Measurements from ENCODE around the gene FKBP9. TPM values are rescaled to one million over a fixed set of nuclear protein-coding genes. Genes with fewer than 3 reads are reported as not detected.
"Not testable (repeated sequence)": the region's sequence is repeated elsewhere in the genome, so short reads cannot be mapped to it uniquely, and the experiment has no call there.

The FKBP9 gene
- total RNA-seq, 2 donors from 2014 or later = 129 to 163 TPM

- no peak for DNase-seq (ENCODE audit: low spot score)
- intact Hi-C loops (cut with DNase I) = loop anchor here in 1 of 2 donors (10.0 kb wide), 1 partner anchor 49 kb away; the partner anchor contains the start of gene KBTBD2
Measured at GRCh38 chr7:32943252-32944030, 13.8 kb upstream of the FKBP9 start.

GRCh38 chr7:32947420-32947983 is 9.7 kb upstream of the FKBP9 start:
- no peak for DNase-seq (ENCODE audit: low spot score)
- intact Hi-C loops (cut with DNase I) = loop anchor here in 1 of 2 donors (10.0 kb wide), 1 partner anchor 53 kb away; the partner anchor contains the start of gene KBTBD2

DNA sequence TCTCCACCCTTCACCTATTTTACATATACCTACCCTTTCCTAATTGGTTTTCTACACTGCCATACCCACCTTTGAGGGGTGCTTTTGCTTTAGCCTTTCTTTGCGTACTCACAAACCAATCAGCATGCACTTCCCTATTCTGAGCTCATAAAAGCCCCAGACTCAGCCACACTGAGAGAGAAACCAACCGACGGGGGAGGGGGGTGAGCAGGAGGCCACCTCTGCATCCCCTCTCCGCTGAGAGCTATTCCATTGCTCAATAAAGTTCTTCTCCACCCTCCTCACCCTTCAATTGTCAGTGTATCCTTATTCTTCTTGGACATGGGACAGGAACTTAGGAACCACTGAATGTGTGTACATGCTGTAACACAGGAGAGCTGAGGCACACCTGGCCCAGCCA is 9.0 kb upstream of the FKBP9 start:
- intact Hi-C loops (cut with DNase I) = loop anchor here in 1 of 2 donors (10.0 kb wide), 1 partner anchor 53 kb away; the partner anchor contains the start of gene KBTBD2

DNA sequence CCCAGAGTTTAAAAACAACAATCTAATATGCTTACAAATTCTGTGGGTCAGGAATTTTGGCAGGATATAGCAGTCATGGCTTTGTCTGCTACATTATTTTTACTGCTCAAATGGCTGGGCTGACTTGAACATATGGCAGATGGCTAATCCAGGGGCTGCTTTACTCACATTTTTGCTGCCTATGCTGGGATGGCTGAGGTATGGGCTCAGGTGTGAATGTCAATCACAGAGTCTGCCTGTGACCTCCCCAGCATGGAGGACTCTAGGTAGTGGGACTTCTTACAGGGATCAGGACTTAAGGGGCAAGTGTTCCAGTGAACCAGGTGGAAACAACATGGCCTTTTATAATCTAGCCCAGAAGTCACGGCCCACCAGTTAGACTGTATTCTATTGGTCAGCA is 4.4 kb upstream of the FKBP9 start:
- DNase-seq (ENCODE audit: low spot score) = no peak
- intact Hi-C loops (cut with DNase I) = no loop called here

More for the DNA sequence above, 9.0 kb upstream of the FKBP9 start:
- DNase-seq (ENCODE audit: low spot score) = no peak

- peak; percentile 88 for DNase-seq (ENCODE audit: low spot score)
- intact Hi-C loops (cut with DNase I) = no loop called here
Measured at GRCh38 chr7:32958046-32959025, 1.1 kb downstream of the FKBP9 start.

GRCh38 chr7:32963880-32964301 is 6.7 kb downstream of the FKBP9 start:
- DNase-seq (ENCODE audit: low spot score); intact Hi-C loops (cut with DNase I): not testable (repeated sequence)

DNA sequence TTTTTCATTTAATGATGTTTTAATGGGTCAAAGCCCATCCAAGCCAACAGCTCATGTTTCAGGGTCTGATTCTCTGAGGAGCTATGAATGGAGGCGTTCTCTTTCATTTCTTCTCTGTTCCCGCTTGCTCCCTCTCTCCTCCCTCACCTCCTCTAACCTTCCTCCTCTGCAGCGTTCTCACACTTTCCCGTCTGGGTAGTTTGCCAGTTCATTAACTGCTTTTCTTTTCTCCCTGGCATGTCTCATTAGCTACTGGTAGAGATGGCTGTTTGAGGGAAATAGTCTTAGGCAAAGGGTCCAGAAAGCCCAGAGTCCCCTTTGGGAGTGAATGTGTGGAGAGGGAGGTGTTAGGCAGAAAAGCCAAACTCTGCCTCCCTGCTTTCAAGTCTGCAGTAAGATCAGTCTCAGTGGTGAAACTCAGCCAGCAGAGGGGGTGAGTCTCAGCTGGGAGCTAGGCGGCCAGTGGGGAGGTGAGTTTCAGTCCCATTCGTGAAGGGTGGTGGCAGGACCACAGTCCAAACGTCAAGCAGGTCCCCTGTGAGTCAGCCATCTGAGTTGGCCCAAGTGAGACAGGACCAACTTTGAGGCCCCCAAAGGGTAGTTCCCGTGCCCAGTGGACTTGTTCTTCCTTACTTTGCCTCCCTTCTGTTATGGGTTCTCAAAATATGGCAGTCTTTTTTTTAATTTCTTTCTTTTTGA is 7.4 kb downstream of the FKBP9 start:
- intact Hi-C loops (cut with DNase I); DNase-seq (ENCODE audit: low spot score): not testable (repeated sequence)

GRCh38 chr7:32966489-32967267 is 9.4 kb downstream of the FKBP9 start:
- intact Hi-C loops (cut with DNase I); DNase-seq (ENCODE audit: low spot score): not testable (repeated sequence)

- not testable (repeated sequence) for DNase-seq (ENCODE audit: low spot score)
Measured at GRCh38 chr7:32967268-32967582, 10.0 kb downstream of the FKBP9 start.

DNA sequence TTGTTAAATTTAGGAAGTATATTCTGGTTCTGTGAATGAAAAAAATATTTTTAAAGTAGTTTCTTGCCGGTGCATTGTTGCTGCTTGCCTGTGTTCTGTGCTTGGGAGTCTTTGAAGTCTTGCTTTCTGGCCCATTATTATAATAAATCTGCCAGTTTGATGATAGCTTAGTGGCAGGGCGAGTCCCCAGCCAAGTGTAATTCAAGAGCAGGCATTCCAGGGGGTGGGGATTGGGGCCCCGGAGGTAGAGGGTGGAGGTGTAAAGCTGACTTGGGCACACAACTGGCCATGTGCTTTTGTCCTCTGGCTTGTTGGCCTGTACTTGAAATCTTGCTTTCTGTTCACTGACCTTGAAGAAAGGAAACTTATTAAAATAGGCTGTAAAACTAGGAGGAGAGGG is 14.7 kb downstream of the FKBP9 start:
- intact Hi-C loops (cut with DNase I) = not testable (repeated sequence)

More at GRCh38 chr7:32967268-32967582, 10.0 kb downstream of the FKBP9 start:
- intact Hi-C loops (cut with DNase I) = not testable (repeated sequence)

GRCh38 chr7:32977159-32977558 is 19.9 kb downstream of the FKBP9 start:
- intact Hi-C loops (cut with DNase I); DNase-seq (ENCODE audit: low spot score): not testable (repeated sequence)

More for the DNA sequence above, 14.7 kb downstream of the FKBP9 start:
- DNase-seq (ENCODE audit: low spot score) = not testable (repeated sequence)

GRCh38 chr7:32979246-32979645 is 22.0 kb downstream of the FKBP9 start:
- peak; percentile 85 for DNase-seq (ENCODE audit: low spot score)
- intact Hi-C loops (cut with DNase I) = not testable (repeated sequence)

DNA sequence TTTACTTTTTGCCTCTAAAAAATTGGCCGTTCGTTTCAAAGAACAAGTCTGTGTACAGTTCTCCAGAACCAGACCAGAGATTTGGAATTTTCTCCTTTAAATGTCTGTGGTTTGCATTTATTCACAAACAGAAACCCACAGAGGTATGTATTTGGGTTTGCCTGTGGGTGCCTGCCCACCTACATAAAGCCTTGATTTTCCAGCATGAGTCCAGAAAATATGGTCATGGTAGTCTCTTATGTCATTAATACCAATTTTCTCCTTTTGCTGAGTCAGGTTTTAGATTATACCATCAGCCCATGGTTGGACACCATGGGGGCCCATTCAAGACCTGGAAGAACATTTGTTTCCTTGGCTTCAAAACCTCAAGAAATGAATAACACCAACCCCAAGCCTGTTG is 22.7 kb downstream of the FKBP9 start:
- intact Hi-C loops (cut with DNase I); DNase-seq (ENCODE audit: low spot score): not testable (repeated sequence)

- intact Hi-C loops (cut with DNase I); DNase-seq (ENCODE audit: low spot score): not testable (repeated sequence)
Measured at GRCh38 chr7:32988148-32988547, 30.9 kb downstream of the FKBP9 start.

GRCh38 chr7:32991068-32991585 is 33.9 kb downstream of the FKBP9 start:
- intact Hi-C loops (cut with DNase I); DNase-seq (ENCODE audit: low spot score): not testable (repeated sequence)

GRCh38 chr7:32991975-32992700 is 34.9 kb downstream of the FKBP9 start:
- DNase-seq (ENCODE audit: low spot score); intact Hi-C loops (cut with DNase I): not testable (repeated sequence)

DNA sequence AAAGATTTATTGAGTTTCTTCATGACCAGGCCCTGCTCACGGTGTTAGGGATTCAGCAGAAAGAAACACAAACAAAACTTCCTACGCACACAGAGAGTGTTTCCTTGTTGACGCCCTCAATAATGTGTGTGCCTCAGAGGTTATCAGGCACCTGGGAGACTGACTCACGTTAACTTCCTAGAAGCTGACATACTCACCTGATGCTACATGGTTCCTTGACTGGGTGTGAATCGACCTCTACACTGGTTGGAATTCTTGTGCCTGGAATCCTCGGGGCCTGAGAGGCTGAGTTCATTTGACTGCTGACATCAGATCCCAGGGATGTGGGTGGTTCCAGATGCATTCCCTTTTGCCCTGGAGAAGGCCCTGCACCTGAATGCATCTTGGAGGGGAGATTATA is 35.5 kb downstream of the FKBP9 start:
- intact Hi-C loops (cut with DNase I); DNase-seq (ENCODE audit: low spot score): not testable (repeated sequence)

All from posterior vena cava (tissue), 2 donors.